OCI-LY7 (cell line): ENCODE results near the gene P4HTM. TPM values are rescaled to one million over a fixed set of nuclear protein-coding genes. Genes with fewer than 3 reads are reported as not detected.

Source experiments
- BruUV-seq: library from RNA; stranded (reverse); fragments of 400-500 nt; replicated peaks from 2 replicates; lab custom pipeline; 2021; lab: Mats Ljungman, UMichigan
- CTCF ChIA-PET: fragments of 300-600 bp; sonication (Branson Sonifier 250); formaldehyde crosslinking; loops from one replicate; lab custom pipeline; 2022; ENCODE audit warnings: antibody characterized with exemption; ENCODE audit not compliant: unreplicated experiment; lab: Charles Lee
- POLR2A ChIA-PET: fragments of 300-600 bp; sonication (Branson Sonifier 250); formaldehyde crosslinking; loops from one replicate; lab custom pipeline; 2022; ENCODE audit warnings: antibody characterized with exemption; lab: Charles Lee
- DNase-seq: peaks from one replicate; pipeline ENCODE4 v3.0.0-alpha.2; 2015; ENCODE audit warnings: low spot score
- H2AFZ ChIP-seq: fragments of 200-600 bp; sonication (generic), shearing (Covaris generic); 2 replicates; pipeline ENCODE4 v1.6.1; 2014; ENCODE audit warnings: mild to moderate bottlenecking, antibody characterized with exemption, low read length, moderate library complexity
- H3K27ac ChIP-seq: fragments of 200-600 bp; sonication (generic); 2 replicates; pipeline ENCODE4 v1.5.1; 2014; ENCODE audit warnings: mixed run types, low read depth, mild to moderate bottlenecking, moderate library complexity, low read length, inconsistent platforms; ENCODE audit not compliant: poor library complexity, severe bottlenecking
- H3K36me3 ChIP-seq: fragments of 200-600 bp; sonication (generic); 2 replicates; pipeline ENCODE4 v1.6.1; 2014; ENCODE audit warnings: mild to moderate bottlenecking, antibody characterized with exemption, low read length, moderate library complexity, mixed read lengths; ENCODE audit not compliant: insufficient read depth
- H3K4me1 ChIP-seq: fragments of 200-600 bp; sonication (generic); 2 replicates; pipeline ENCODE4 v1.5.1; 2014; ENCODE audit warnings: mild to moderate bottlenecking, low read length; ENCODE audit not compliant: insufficient read depth, poor library complexity, severe bottlenecking
- H3K4me2 ChIP-seq: fragments of 200-600 bp; sonication (generic); 2 replicates; pipeline ENCODE4 v1.6.1; 2014; ENCODE audit warnings: mild to moderate bottlenecking, low read length
- H3K4me3 ChIP-seq: fragments of 200-600 bp; sonication (generic); 2 replicates; pipeline ENCODE4 v1.5.1; 2014; ENCODE audit warnings: mild to moderate bottlenecking, low read depth, low read length; ENCODE audit not compliant: poor library complexity, severe bottlenecking
- H3K79me2 ChIP-seq: fragments of 200-600 bp; sonication (generic); 2 replicates; pipeline ENCODE4 v1.6.1; 2016; ENCODE audit warnings: low read depth, mild to moderate bottlenecking, low read length, moderate library complexity, mixed read lengths; ENCODE audit not compliant: insufficient read depth
- H3K9me2 ChIP-seq: fragments of 200-600 bp; sonication (generic); 2 replicates; pipeline ENCODE4 v1.6.1; 2016; ENCODE audit warnings: mild to moderate bottlenecking, low read length, mixed read lengths; ENCODE audit not compliant: insufficient read depth
- H3K9me3 ChIP-seq: fragments of 200-600 bp; sonication (generic); 2 replicates; pipeline ENCODE4 v1.6.1; 2014; ENCODE audit warnings: mild to moderate bottlenecking, mixed run types, low read length, mixed read lengths
- H4K20me1 ChIP-seq: fragments of 200-600 bp; sonication (generic); 2 replicates; pipeline ENCODE4 v1.6.1; 2014; ENCODE audit warnings: mild to moderate bottlenecking, antibody characterized with exemption, low read length, moderate library complexity, mixed read lengths; ENCODE audit not compliant: insufficient read depth
- EZH2phosphoT487 ChIP-seq: fragments of 200-600 bp; sonication (generic); IDR thresholded peaks from 2 replicates; pipeline ENCODE4 v1.6.1; 2018; ENCODE audit warnings: low read depth, borderline replicate concordance, mild to moderate bottlenecking, mixed run types, antibody characterized with exemption, low read length, moderate library complexity, mixed read lengths
- intact Hi-C: fragments of 100-400 bp; cut with micrococcal nuclease; formaldehyde crosslinking; loops from one replicate; pipeline ENCODE4 v1.10.0; 2022; ENCODE audit not compliant: unreplicated experiment
- total RNA-seq, 2 experiments: library from RNA; depleted of rRNA in 1 of 2; stranded (reverse); fragments of >200 nt in 1 of 2; shearing (Covaris generic) in 1 of 2; gene quantifications; 2 replicates each; pipeline ENCODE4 v1.2.3, GENCODE V29; 2014 to 2022
- TF ChIP-seq, protein P1 (sequence below): fragments of 200-600 bp; sonication (generic); conservative IDR thresholded peaks from 2 replicates; pipeline ENCODE4 v1.5.1; 2014; ENCODE audit warnings: mild to moderate bottlenecking, antibody characterized with exemption, low read length, moderate library complexity, mixed read lengths

The P4HTM gene
- total RNA-seq, 2 experiments from 2014 or later, result 36.9 to 45.3 TPM

DNA sequence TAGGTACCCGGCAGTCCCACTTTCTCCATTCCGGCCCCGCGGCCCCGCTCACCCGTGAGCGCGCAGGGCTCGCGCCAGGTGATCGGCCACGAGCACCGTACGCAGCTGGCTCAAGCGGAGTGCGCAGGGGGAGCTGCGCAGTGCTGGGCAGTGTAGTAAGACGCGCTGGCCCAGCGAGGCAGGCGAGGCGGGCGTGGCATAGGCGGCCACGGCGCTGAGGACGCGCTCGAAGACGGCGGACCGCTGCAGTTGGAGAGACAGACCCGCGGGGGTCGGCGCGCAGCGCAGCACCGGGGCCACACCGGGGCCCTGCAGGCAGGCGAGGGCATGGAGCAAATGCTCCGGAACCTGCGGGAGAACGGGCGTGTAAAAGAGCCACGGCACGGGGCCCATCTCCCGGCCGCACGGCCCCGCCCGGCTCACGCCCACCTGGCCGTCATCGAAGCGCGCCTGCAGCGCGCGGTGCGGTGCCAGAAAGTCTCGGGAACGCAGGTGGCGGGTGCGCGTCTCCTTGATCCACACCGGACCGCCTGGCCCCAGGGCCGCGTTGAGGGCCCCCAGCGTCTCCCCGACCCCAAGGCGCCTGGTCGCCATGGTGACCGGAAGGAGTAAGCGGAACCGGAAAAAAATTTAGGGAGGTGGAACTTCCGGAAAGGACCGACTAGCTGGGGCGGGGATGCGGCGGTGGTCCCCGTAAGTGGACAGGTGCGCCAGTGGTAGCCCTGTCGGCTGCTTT is 28.1 kb downstream of the P4HTM start, which contains the start of gene DALRD3:
TSS of gene DALRD3 (minus strand) at position 610 of the 736 bp plus-strand sequence. CDS start at position 594, 16 bp downstream.
- intact Hi-C loops, result no loop called here
- H3K4me2 ChIP-seq, result peak within 1 kb of the TSS; percentile 90
- BruUV-seq, result no TSS peak
- peaks cover 26% of the 10 kb centered on the region for H3K4me1 ChIP-seq
- H3K9me2 ChIP-seq, result no peaks in the 10 kb centered on the region
- POLR2A ChIA-PET, result interaction anchor here (2.0 kb wide), 2 partner anchors 11 to 27 kb away, joined by 6 to 9 read pairs; partner anchors contain the start of gene WDR6
- no peaks in the 10 kb centered on the region for H3K9me3 ChIP-seq
- DNase-seq, result peak; percentile 85
- H4K20me1 ChIP-seq, result 0 out of 2 replicates have a peak, but pooled peaks cover 2% of the 10 kb centered on the region
- CTCF ChIA-PET, result interaction anchor here (1.1 kb wide), 1 partner anchor 10 kb away, joined by 3 read pairs; the partner anchor contains the start of gene WDR6
- peak within 1 kb of the TSS; percentile 80 for H3K4me3 ChIP-seq
- H3K27ac ChIP-seq, result peak within 1 kb of the TSS; percentile 93
- peaks cover 30% of the 10 kb centered on the region; the same call in 1 of the 2 replicates for H3K79me2 ChIP-seq
- TF ChIP-seq EZH2phosphoT487, result no peak
- H3K36me3 ChIP-seq, result peaks cover 47% of the 10 kb centered on the region
- H2AFZ ChIP-seq, result no peak within 1 kb of the TSS; the same call in 1 of the 2 replicates

DNA sequence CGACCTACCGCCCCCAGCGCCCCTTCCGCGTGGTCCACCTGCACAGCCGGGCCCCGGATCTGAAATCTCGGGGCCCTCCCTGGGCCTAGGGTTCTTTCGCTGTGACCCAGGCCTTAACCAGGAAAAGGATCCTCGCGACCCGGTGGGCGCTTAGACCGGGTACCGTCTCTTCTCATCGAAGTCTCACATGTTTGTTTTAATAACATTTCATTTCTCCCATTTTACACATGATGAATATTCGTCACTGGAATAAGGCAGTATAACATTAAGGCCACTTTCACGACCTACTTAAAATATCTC is 28.6 kb downstream of the P4HTM start:
- Histone ChIP-seq H3K36me3 (peaks cover 47% of the 10 kb centered on the region), H3K9me2 (no peaks in the 10 kb centered on the region), H3K4me2 (peak overlapping the region; percentile 90), H3K27ac (peak overlapping the region; percentile 93), H3K9me3 (no peaks in the 10 kb centered on the region), H3K4me3 (peak overlapping the region; percentile 80), H2AFZ (no peak overlapping the region; the same call in 1 of the 2 replicates), H3K4me1 (peaks cover 31% of the 10 kb centered on the region), H4K20me1 (0 out of 2 replicates have a peak, but pooled peaks cover 4% of the 10 kb centered on the region), H3K79me2 (peaks cover 34% of the 10 kb centered on the region; the same call in 1 of the 2 replicates)
- POLR2A ChIA-PET, result interaction anchor here (2.0 kb wide), 1 partner anchor 27 kb away, joined by 6 read pairs; no protein-coding TSS in a partner anchor
- intact Hi-C loops, result no loop called here
- TF ChIP-seq, protein P1, sequence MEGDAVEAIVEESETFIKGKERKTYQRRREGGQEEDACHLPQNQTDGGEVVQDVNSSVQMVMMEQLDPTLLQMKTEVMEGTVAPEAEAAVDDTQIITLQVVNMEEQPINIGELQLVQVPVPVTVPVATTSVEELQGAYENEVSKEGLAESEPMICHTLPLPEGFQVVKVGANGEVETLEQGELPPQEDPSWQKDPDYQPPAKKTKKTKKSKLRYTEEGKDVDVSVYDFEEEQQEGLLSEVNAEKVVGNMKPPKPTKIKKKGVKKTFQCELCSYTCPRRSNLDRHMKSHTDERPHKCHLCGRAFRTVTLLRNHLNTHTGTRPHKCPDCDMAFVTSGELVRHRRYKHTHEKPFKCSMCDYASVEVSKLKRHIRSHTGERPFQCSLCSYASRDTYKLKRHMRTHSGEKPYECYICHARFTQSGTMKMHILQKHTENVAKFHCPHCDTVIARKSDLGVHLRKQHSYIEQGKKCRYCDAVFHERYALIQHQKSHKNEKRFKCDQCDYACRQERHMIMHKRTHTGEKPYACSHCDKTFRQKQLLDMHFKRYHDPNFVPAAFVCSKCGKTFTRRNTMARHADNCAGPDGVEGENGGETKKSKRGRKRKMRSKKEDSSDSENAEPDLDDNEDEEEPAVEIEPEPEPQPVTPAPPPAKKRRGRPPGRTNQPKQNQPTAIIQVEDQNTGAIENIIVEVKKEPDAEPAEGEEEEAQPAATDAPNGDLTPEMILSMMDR, result no peak
- TF ChIP-seq EZH2phosphoT487, result no peak
- CTCF ChIA-PET, result no interaction called here
- DNase-seq, result no peak
- BruUV-seq, result no TSS peak

DNA sequence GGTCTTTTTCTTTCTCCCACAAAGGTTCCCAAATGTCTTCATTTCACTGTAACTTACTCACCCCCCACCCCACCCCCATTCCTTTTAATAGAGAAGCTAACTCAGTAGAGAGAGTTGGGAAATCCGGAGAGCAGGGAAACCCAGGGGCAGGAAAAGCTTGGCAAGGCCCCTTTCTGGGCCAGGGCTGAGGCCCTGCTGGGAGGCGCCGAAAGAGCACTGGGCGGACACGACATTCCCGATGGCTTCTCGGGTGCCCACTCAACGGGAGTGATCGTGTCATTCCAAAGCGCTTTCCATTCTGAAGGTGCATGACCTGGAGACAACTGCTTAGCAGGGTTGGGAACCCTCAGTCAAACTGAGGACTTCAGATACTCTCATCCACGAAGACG is 29.9 kb downstream of the P4HTM start:
- peak overlapping the region; percentile 80 for H3K4me3 ChIP-seq
- no peak overlapping the region for H2AFZ ChIP-seq
- ChIA-PET CTCF (no interaction called here), POLR2A (interaction anchor here (0.6 to 4.4 kb wide), 9 partner anchors 9 to 320 kb away, joined by 3 to 42 read pairs (median 4); partner anchors contain the start of genes IMPDH2, USP4 and WDR6)
- H3K27ac ChIP-seq, result peak overlapping the region; percentile 93
- peaks cover 41% of the 10 kb centered on the region; the same call in 1 of the 2 replicates for H3K79me2 ChIP-seq
- TF ChIP-seq, protein P1, result no peak
- peak overlapping the region; percentile 90 for H3K4me2 ChIP-seq
- H3K9me2 ChIP-seq, result no peaks in the 10 kb centered on the region
- peaks cover 47% of the 10 kb centered on the region for H3K36me3 ChIP-seq
- H3K9me3 ChIP-seq, result no peaks in the 10 kb centered on the region
- intact Hi-C loops, result loop anchor here (2.0 to 5.0 kb wide), 3 partner anchors 31 to 782 kb away; partner anchors contain the start of genes APEH and INKA1
- DNase-seq, result no peak
- no TSS peak for BruUV-seq
- peaks cover 44% of the 10 kb centered on the region for H3K4me1 ChIP-seq
- 0 out of 2 replicates have a peak, but pooled peaks cover 4% of the 10 kb centered on the region for H4K20me1 ChIP-seq
